ENCODE measurements around the gene DAB2IP.
"Not testable (repeated sequence)": the region's sequence is repeated elsewhere in the genome, so short reads cannot be mapped to it uniquely, and the experiment has no call there.

DAB2IP gene

DNA sequence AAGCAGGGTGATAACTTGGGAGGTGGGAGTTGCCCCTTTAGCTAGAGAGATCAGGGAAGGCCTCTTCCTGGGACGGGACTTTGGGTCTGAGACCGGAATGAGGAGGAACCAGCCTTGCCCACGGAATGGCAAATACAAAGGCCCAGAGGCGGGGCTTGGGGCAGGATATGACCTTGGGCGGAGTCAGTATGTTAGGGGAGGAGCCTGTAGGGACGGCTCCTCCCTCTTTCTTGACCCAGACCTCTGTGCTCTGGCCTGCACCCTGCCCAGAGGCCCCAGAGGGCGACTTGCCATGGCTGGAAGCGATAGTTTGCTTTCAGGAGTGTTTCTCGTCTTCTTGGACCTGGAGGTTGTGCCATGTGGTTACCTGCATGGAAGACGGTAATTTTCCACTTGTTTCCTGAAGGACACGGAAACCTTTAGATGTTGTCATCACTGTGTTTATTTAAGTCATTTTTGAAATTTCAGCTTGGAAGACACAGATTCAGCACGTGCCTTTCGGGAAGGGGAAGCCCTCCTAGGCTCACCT is 85.6 kb downstream of the DAB2IP start:
- DNase-seq (ENCODE audit: low read depth, low spot score), result no peak
- peak overlapping the region; percentile 67 for H3K27ac ChIP-seq

GRCh38 chr9:121737481-121737931 is 86.1 kb downstream of the DAB2IP start:
- no peak for DNase-seq (ENCODE audit: low read depth, low spot score)
- H3K27ac ChIP-seq, result no peak overlapping the region

DNA sequence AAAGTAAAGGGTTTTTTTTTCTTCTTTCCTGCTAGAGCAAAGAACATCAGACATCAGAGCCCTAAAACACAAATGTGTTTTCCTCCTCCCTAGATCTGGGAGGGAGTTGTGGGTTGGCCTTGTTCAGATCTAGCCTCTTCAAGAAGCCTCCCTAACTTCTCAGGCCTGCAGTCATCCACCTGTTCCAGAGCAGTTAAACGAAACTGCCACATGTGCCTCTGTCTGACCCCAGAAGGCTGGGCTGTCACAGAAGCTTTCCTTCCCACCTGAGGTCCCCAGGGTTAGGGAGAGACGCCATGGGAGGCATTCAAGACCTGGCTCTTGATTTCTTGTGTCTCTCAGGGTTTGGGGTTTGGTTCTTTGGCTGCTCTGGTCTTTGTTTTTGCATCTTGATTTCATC is 87.0 kb downstream of the DAB2IP start:
- peak overlapping the region; percentile 0 for H3K27ac ChIP-seq

GRCh38 chr9:121738968-121739367 is 87.5 kb downstream of the DAB2IP start:
- no peak overlapping the region for H3K27ac ChIP-seq
- no peak for DNase-seq (ENCODE audit: low read depth, low spot score)

More for the DNA sequence above, 87.0 kb downstream of the DAB2IP start:
- DNase-seq (ENCODE audit: low read depth, low spot score), result no peak

GRCh38 chr9:121739971-121740370 is 88.5 kb downstream of the DAB2IP start:
- no peak overlapping the region for H3K27ac ChIP-seq
- no peak for DNase-seq (ENCODE audit: low read depth, low spot score)

- peak overlapping the region; percentile 61 for H3K27ac ChIP-seq
- no peak for DNase-seq (ENCODE audit: low read depth, low spot score)
Observed at GRCh38 chr9:121741228-121741918, 89.9 kb downstream of the DAB2IP start.

DNA sequence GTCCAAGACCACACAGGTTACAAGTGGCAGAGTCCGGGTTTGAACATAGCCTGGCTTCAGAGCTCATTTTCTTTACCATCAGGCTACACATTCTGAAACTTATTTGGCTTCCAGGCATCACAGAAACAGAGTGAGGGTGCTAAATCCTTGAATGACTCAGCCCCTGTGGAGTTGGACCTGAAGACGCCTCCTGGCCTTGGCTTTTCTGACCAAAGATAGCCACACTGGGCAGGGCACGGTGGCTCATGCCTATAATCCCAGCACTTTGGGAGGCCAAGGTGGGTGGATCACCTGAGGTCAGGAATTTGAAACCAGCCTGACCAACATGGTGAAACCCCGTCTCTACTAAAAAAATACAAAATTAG is 90.5 kb downstream of the DAB2IP start:
- peak overlapping the region; percentile 61 for H3K27ac ChIP-seq
- DNase-seq (ENCODE audit: low read depth, low spot score), result not testable (repeated sequence)

DNA sequence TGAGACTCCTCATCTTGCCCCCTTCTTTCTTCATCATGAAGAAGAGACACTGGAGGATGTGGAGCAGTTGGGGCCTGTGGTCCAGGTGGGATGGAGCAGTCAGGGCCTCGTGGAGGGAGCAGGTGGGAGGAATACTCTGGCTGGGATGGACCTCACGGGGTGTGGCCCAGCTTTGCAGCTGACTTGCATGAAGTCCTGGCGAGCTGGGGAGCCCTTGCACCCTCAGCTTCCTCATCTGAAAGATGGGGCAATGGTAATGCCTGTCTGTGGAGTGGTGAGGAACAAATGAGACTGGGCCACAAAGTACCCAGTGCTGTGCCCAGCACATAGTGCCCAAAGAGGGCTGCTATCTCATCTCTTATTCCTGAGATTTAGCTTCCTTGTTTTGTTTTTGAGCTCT is 91.5 kb downstream of the DAB2IP start:
- no peak for DNase-seq (ENCODE audit: low read depth, low spot score)
- peak overlapping the region; percentile 61 for H3K27ac ChIP-seq

- peak overlapping the region; percentile 61 for H3K27ac ChIP-seq
- no peak for DNase-seq (ENCODE audit: low read depth, low spot score)
Observed at GRCh38 chr9:121743441-121744001, 92.1 kb downstream of the DAB2IP start.

GRCh38 chr9:121744002-121744686 is 92.7 kb downstream of the DAB2IP start:
- DNase-seq (ENCODE audit: low read depth, low spot score), result no peak
- peak overlapping the region; percentile 61 for H3K27ac ChIP-seq

- H3K27ac ChIP-seq, result no peak overlapping the region
- DNase-seq (ENCODE audit: low read depth, low spot score), result no peak
Observed at GRCh38 chr9:121744687-121745395, 93.4 kb downstream of the DAB2IP start.

DNA sequence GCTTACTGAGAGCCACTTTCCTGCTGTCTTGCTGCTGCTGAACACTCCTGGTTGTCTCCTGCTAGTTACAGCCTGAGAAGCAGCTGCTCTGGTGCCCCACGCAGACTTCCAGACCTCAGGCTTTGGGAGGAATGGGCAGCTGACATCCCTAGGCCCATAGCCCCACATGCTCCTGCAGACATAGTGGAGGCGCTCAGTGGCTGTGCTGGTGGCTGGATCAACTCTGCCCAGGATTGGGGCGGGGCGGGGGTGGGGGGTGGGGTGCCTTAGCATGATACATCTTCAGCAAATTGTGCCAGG is 93.9 kb downstream of the DAB2IP start:
- no peak overlapping the region for H3K27ac ChIP-seq
- no peak for DNase-seq (ENCODE audit: low read depth, low spot score)

DNA sequence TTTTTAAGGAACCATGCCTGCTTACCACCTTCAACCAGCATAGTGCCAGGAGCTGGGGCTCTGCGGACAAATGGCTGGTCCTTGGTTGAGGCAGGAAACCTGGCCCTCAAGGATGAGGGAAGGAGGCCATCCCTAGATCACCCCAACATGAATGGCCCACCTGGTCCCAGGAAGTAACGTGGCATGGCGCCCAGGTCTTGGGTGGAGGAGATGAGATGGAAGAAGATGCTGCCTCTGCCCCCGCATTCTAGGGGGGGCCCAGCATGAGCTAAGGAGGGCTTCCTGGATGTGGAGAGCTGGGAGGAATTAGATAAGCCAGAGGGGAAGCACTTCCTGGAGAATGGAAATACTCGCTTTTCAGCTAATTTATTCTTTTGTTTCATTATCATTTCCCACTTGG is 95.0 kb downstream of the DAB2IP start:
- no peak overlapping the region for H3K27ac ChIP-seq
- no peak for DNase-seq (ENCODE audit: low read depth, low spot score)

DNA sequence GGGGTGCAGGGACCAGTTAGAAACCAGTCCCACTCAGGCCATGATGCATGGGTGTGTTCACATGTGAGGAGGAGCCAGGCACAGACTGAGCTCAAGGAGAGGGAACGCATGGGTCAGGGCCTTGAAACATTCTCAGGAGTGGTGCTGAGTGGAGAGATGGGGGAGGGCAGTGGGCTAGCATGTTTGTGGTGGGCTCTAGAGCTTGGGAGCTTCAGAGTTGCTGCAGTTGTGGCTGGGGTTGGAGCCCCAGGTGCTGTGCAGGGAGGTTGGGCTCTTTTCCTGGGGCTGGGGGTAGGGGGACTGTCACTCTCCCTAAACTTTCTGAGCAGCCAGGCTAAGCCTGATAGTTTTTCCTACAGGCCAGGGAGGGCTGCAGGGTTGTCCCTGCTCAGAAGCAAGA is 95.4 kb downstream of the DAB2IP start:
- no peak overlapping the region for H3K27ac ChIP-seq

GRCh38 chr9:121748074-121748473 is 96.6 kb downstream of the DAB2IP start:
- H3K27ac ChIP-seq, result no peak overlapping the region

More for the DNA sequence above, 95.4 kb downstream of the DAB2IP start:
- no peak for DNase-seq (ENCODE audit: low read depth, low spot score)

DNA sequence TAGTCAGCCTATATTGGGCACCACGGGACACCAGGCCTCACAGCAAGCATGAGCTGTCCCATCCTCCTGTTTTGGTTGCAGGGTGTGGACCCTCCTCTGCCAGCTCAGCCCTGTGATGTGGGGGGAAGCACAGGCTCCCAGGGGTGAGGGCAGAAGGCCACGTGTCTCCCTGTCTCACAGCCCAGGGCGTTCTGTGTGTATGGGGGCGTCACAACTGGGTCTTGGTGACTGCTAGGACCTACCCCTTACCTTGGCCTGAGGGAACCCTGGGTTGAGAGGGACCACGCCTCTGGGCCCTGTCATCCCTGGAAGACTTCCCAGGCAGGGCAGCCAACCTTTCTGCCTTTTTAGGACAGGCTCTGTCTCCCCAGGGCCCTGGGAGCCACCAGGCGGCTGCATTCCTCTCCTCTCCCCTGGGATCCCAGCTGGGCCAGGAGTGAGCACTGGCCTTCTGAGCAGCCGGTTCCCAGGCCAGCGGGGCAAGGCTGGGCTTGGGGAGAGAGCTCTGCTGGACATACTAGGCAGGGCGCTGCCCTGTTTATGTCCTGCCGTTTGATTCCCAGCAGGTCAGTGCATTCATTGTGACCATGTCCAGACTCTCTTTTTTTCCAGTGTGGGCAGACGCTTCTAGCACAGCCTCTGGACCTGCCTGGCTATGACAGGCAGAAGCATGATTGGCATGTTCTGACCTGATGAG is 97.4 kb downstream of the DAB2IP start:
- H3K27ac ChIP-seq, result peak overlapping the region; percentile 13
- no peak for DNase-seq (ENCODE audit: low read depth, low spot score)

More at GRCh38 chr9:121748074-121748473, 96.6 kb downstream of the DAB2IP start:
- no peak for DNase-seq (ENCODE audit: low read depth, low spot score)

- no peak for DNase-seq (ENCODE audit: low read depth, low spot score)
- no peak overlapping the region for H3K27ac ChIP-seq
Observed at GRCh38 chr9:121749614-121750013, 98.2 kb downstream of the DAB2IP start.

- no peak for DNase-seq (ENCODE audit: low read depth, low spot score)
- H3K27ac ChIP-seq, result no peak overlapping the region
Observed at GRCh38 chr9:121750259-121750714, 98.9 kb downstream of the DAB2IP start.

- DNase-seq (ENCODE audit: low read depth, low spot score), result no peak
- no peak overlapping the region for H3K27ac ChIP-seq
Observed at GRCh38 chr9:121750715-121751623, 99.5 kb downstream of the DAB2IP start.
